Stimulated activated CD4-positive, alpha-beta T cell treated with anti-CD3 and anti-CD28 coated beads, Interleukin-1b, Interleukin-23, amount 100 ng/mL, for 4 hours (primary cell): ENCODE measurements around the gene NUP214.
"Not testable (repeated sequence)": the region's sequence is repeated elsewhere in the genome, so short reads cannot be mapped to it uniquely, and the experiment has no call there.

Source experiments
- DNase-seq, 2 donors: peaks; one replicate each; pipeline ENCODE4 v3.0.0-alpha.2; 2020; ENCODE audit warnings: low read depth in 2 of 2

The NUP214 gene

GRCh38 chr9:131233995-131234394 is 108.6 kb downstream of the NUP214 start:
- no peak for DNase-seq

DNA sequence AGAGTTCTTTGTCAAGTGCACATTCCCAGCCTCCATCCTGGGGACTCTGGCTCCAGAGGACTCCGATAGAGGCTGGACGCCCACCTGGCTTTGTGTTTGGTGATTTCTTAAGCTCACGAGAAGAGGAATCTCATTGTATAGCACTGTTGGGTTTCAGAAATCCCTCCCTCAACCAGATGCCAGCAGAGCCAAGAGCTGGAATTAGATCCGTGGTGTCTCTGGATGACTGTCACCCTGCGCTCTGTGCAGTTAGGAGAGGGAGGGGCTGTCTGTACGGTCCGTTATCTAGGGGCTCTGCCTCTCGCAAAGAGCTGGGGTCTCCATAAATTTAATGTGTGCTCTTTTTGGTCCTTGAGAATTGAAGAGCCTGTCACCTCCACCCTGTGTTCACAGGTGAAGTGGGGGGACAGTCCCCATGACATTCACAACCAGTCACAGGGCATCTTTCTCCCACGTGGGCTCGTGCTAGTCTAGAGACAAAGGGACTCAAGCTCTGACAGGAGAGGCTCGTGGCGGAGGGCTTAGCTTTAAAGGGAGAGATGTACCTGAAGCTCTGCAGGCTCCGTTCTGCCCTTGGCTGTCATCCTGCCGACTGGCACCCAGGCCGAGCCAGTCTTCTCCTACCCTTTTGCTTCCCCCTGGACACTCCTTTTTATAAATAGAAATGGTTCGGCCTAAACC is 109.6 kb downstream of the NUP214 start:
- DNase-seq = no peak

DNA sequence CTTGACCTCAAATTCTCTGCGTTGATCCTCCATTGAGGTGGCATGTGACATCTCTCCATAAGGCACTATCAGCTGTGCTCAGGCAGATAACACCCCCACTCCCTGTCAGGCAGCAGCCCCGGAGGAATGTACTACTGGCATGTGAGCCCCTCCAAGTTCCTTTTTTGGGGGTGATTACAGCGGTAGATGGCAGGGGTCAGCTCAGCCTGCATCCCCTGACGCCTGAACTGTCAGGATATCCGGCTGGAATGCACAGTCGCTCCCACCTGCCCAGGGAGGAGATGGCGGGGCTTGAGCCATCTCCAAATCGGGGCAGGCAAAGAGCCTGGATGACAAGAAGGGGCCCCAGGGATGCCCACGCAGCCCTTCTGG is 110.1 kb downstream of the NUP214 start:
- DNase-seq = no peak

DNA sequence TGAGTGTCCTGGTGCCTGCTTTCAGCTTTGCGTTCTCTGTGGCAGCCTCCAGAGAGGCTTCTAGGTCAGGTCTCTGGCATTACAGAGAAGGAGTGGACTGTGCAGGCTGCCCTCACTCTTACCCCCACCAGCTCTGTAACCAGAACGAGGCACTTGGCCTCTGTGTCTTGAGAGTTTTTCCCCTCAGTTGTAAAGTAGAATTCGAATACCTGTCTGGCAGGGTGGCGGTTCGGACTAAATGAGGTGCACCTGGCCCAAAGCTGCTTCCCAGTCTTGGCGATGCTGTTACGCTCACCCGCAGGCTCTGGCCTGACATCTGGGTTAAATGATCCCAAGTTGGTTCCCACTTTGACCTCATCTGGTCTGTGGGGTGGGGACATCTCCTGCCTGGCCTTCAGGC is 110.8 kb downstream of the NUP214 start:
- no peak for DNase-seq

GRCh38 chr9:131236761-131237160 is 111.4 kb downstream of the NUP214 start:
- no peak for DNase-seq

- no peak for DNase-seq
Observed at GRCh38 chr9:131237291-131237690, 111.9 kb downstream of the NUP214 start.

DNA sequence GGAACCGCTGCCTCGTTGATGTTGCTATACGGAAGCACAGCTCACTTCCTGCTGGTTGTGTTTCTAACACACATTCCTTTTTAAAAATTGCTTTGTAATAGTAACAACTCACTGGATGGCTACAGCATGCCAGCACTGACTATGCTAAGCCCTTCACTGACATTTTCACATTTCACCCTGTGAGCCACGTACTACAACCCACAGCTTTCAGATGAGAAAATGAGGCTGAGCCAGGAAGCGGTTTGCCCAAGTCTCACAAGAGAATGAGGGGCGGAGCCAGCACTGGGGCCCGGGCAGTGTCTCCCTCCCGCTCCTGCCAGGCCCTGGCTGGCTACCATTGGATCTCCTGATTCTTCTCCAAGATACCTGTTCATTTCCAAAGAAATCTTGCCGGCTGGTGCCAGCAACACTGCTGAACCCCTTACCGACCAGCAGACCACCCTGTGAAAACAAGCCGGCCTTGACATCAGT is 112.6 kb downstream of the NUP214 start:
- peak; percentile 73 to 75 for DNase-seq

DNA sequence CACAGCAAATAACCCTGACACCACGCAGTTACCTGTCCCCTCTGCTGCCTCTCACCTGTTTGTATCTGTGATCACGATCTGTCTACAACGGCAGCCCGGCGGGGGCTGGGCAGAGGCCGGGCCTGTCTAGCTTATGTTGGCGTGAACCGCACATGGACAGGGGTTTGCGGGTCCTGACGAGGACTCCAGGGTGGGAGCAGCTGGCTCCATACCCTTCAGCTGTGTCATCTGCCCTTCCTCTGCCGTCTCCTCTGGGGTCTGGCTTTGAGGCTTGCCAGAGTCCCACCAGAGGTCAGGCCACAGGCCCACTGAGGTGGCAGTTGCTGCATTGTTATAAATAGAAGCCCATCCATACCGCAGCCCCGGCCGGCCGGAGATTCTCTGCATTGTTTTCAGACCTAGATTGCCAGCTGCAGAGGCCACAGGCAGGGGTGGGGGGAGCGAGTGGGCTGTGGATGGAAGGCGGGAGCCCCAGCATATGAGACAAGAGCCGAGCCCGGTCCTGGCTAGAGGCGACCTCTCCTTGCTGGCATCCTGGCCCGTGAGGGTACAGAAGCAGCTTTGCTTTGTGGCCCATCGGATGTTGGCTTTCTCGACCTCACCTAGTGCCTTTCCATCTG is 113.1 kb downstream of the NUP214 start:
- no peak for DNase-seq

DNA sequence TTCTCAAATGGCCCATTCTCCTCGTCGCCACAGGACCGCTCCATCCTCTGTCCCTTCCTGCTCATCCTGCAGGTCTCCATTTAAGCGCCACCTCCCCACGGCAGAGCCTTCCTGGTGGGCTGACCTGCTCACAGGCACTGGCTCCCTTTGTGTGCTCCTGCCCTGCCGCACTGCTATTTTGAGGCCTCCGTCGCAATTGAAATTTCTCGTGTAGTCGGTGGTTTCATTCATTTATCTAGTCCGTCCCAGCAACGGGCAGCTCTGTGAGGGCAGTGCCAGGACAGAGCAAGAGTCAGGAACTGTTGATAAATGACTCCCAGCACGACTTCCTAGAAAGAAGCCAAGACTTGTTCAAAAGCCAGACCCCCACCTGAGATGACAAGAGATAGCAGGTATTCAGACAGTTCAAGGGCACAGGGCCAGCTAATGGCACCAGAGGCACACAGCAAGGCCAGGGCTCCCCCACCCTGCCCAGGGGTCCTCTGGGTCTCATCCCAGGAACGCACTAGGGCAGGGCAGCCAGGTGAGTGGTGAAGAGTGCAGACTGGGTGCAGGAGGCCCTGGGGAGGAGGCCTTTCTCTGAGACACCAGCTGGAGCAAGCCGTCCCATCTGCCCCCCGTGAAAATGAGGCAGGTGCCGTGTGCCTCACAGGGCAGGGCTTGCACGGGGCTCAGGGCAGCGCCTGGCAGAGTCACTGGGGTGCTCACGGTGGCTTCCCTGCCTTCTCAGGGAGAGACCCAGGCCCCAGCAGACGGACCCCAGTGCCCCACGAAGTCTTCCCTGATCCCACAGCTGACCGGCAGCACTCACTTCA is 114.0 kb downstream of the NUP214 start:
- no peak for DNase-seq

- no peak for DNase-seq
Observed at GRCh38 chr9:131240047-131240921, 114.9 kb downstream of the NUP214 start.

- DNase-seq = not testable (repeated sequence)
Observed at GRCh38 chr9:131244331-131244730, 118.9 kb downstream of the NUP214 start.

DNA sequence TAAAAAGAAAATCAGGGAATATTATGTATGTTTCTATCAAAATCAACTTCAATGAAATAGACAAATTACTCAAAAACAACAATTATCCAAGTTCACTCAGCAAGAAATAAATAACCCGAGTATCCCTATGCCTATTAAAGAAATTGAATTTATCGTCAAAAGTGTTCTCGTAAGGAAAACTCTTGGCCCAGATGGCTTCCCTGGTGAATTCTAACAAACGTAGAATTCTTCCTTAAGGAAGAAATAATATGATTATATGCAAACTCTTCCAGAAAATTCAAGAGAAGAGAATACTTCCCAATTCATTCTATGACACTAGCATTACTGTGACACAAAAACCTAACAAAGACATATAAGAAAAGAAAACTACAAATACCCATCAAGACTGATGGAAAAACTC is 121.2 kb downstream of the NUP214 start:
- DNase-seq = no peak

GRCh38 chr9:131252120-131252519 is 126.7 kb downstream of the NUP214 start:
- DNase-seq = no peak

- DNase-seq = no peak
Observed at GRCh38 chr9:131253891-131254491, 128.6 kb downstream of the NUP214 start.

DNA sequence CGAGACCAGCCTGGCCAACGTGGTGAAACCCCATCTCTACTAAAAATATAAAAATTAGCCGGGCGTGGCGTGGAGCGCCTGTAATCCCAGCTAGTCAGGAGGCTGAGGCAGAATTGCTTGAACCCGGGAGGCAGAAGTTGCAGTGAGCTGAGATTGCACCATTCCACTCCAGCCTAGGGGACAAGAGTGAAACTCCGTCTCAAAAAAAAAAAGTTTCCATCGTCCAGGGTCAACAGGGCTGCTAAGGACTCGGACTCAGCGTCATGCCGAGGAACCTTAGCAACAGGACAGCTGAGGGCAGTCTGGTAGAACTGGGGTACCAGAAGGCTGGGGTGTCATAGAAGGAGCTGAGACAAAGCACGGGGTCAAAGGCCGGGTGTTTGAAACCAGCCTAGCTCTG is 129.2 kb downstream of the NUP214 start:
- no peak for DNase-seq

GRCh38 chr9:131255676-131256197 is 130.4 kb downstream of the NUP214 start:
- no peak for DNase-seq

GRCh38 chr9:131257266-131258025 is 132.1 kb downstream of the NUP214 start:
- DNase-seq = no peak

GRCh38 chr9:131258186-131258585 is 132.8 kb downstream of the NUP214 start:
- DNase-seq = no peak

- no peak for DNase-seq
Observed at GRCh38 chr9:131258698-131259431, 133.5 kb downstream of the NUP214 start.

DNA sequence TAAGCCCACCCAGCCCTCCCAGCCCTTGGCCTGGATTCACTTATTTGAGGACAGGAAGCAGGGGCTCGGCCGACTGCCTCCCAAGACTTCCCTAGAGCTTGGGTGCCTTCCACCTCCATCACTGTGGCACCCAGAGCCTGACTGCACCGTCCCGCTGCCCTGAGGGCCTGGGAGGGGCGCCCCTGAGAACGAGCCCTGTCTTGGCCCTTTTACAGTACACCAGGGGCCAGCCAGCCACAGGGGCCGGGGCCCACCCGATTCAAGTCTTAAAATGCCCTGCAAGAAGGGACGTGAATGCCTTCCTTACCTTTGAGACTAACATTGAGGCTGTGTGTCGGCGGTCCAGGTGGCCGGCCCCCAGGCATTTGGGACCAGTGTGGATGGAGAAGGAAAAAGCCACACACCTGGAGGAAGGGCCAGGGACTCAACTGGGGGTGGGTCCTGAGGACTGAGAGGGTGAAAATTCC is 134.1 kb downstream of the NUP214 start:
- DNase-seq = no peak
